Neuron (in vitro differentiated cells): ENCODE data around the gene SARNP.
"Not testable (repeated sequence)": the region's sequence is repeated elsewhere in the genome, so short reads cannot be mapped to it uniquely, and the experiment has no call there.

Experiments used
- H2AFZ ChIP-seq: one replicate; pipeline ENCODE4 v1.6.1; 2013; ENCODE audit warnings: low read depth, mild to moderate bottlenecking, inconsistent platforms, low read length, moderate library complexity
- H3K27me3 ChIP-seq: one replicate; pipeline ENCODE4 v1.6.1; 2013; ENCODE audit warnings: low read length; ENCODE audit not compliant: insufficient read depth
- H3K36me3 ChIP-seq: one replicate; pipeline ENCODE4 v1.6.1; 2013; ENCODE audit warnings: low read length; ENCODE audit not compliant: insufficient read depth
- H3K4me1 ChIP-seq: one replicate; pipeline ENCODE4 v1.6.1; 2013; ENCODE audit warnings: low read length; ENCODE audit not compliant: insufficient read depth
- H3K4me3 ChIP-seq: 2 replicates; pipeline ENCODE4 v1.5.1; 2013; ENCODE audit warnings: mild to moderate bottlenecking, low read length, moderate library complexity
- H3K9me3 ChIP-seq: one replicate; pipeline ENCODE4 v1.6.1; 2013; ENCODE audit warnings: low read length

SARNP gene

DNA sequence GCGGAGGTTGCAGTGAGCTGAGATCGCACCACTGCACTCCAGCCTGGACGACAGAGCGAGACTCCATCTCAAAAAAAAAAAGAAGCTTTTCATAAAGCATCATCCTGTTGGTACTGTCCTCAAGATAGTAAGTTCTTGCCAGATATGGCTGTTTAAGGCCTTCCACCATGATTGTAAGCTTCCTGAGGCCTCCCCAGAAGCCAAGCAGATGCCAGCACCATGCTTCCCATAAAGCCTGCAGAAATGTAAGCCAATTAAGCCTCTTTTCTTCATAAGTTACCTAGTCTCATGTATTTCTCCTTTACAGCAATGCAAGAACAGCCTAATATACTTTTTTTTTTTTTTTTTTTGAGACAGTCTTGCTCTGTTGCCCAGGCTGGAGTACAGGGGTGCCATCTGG lies 58.9 kb downstream of the SARNP start:
- H2AFZ ChIP-seq, H3K27me3 ChIP-seq, H3K9me3 ChIP-seq, H3K4me1 ChIP-seq, H3K4me3 ChIP-seq: not testable (repeated sequence)
- peaks cover 81% of the 10 kb centered on the region for H3K36me3 ChIP-seq

DNA sequence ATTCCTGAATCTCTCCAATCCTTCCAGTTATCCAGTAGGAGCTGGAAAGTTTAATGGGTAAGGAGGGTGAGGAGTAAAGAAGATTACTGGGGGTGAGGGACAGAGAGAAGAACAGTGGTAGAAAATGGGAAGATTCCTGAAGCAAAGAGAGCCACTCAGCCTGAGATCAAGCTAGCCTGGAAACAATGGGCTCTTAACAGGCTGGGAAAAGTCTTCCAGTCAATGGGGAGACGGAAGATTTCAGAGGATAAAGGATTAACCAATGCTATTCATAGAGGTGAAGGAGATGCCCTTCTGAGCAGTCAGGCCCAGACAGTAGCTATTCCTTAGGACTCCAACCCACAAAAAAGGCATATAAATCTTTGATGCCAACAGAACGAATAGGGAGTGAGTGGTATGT lies 59.8 kb downstream of the SARNP start:
- no peaks in the 10 kb centered on the region for H3K27me3 ChIP-seq
- no peaks in the 10 kb centered on the region for H3K4me1 ChIP-seq
- no peak overlapping the region for H2AFZ ChIP-seq
- peaks cover 5% of the 10 kb centered on the region for H3K9me3 ChIP-seq
- H3K4me3 ChIP-seq: no peak overlapping the region
- peaks cover 83% of the 10 kb centered on the region for H3K36me3 ChIP-seq

DNA sequence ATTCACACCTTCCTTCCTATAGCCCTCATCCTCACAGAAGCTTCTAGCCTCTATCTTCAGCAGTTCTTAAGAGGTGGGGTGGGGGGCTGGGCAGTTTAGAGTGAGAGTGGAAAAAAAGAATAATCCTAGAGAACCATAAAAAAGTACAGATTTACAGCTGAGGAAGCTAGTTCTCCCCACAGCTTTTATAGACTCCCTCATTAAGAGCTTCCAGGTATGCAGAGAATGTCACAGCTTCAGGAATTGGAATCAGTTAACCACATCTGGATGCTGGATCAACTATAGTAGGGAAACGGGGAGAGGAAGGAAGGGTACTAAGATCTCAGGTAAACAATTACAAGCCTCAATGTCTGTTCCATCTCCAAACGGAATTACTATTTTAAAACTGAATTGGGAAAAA lies 62.3 kb downstream of the SARNP start:
- Histone ChIP-seq H2AFZ (no peak overlapping the region), H3K36me3 (peaks cover 91% of the 10 kb centered on the region), H3K9me3 (peaks cover 5% of the 10 kb centered on the region), H3K27me3 (no peaks in the 10 kb centered on the region), H3K4me1 (peaks cover 3% of the 10 kb centered on the region), H3K4me3 (no peak overlapping the region)

DNA sequence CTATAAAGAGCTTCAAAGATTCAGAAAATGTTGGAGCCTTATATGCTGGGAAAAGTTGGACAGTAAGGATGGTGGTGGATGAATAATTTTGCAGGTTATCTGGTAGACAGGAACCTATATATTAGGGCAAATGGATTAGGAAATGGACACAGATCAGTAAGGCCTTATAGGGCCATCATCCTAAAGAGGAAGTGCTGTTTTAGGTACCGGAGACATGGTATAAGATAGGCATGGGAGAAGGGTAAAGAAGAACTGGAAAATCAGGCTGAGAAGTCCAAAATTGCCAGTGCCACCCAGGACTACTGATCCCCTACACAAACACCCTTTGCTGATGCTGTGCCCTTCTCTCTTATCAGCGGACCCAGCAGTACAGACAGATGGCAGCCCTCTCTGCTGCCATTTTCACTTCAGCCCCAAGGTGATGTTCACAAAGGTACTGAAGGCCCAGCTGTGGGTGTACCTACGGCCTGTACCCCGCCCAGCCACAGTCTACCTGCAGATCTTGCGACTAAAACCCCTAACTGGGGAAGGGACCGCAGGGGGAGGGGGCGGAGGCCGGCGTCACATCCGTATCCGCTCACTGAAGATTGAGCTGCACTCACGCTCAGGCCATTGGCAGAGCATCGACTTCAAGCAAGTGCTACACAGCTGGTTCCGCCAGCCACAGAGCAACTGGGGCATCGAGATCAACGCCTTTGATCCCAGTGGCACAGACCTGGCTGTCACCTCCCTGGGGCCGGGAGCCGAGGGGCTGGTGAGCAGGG lies 69.1 kb downstream of the SARNP start:
- H2AFZ ChIP-seq: no peak overlapping the region
- peaks cover 29% of the 10 kb centered on the region for H3K4me1 ChIP-seq
- no peaks in the 10 kb centered on the region for H3K27me3 ChIP-seq
- H3K4me3 ChIP-seq: no peak overlapping the region
- peaks cover 57% of the 10 kb centered on the region for H3K36me3 ChIP-seq
- H3K9me3 ChIP-seq: no peaks in the 10 kb centered on the region

DNA sequence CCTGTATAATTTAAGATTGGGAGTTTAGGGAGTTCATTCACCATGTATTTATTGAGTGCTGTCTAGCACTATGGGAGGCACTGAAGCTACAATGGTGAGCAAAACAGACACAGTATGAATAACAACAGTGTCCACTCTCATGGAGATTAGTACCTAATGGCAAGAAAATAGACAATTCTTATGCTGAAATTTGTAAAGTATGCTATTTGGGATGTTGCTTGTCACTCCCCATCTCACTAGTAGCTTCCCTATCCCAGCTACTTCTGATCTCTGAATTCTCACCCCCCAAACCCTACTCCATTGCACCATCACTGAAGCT lies 70.7 kb downstream of the SARNP start:
- no peak overlapping the region for H3K4me3 ChIP-seq
- H2AFZ ChIP-seq: no peak overlapping the region
- H3K36me3 ChIP-seq: peaks cover 43% of the 10 kb centered on the region
- H3K27me3 ChIP-seq: no peaks in the 10 kb centered on the region
- H3K4me1 ChIP-seq: peaks cover 36% of the 10 kb centered on the region
- H3K9me3 ChIP-seq: no peaks in the 10 kb centered on the region

DNA sequence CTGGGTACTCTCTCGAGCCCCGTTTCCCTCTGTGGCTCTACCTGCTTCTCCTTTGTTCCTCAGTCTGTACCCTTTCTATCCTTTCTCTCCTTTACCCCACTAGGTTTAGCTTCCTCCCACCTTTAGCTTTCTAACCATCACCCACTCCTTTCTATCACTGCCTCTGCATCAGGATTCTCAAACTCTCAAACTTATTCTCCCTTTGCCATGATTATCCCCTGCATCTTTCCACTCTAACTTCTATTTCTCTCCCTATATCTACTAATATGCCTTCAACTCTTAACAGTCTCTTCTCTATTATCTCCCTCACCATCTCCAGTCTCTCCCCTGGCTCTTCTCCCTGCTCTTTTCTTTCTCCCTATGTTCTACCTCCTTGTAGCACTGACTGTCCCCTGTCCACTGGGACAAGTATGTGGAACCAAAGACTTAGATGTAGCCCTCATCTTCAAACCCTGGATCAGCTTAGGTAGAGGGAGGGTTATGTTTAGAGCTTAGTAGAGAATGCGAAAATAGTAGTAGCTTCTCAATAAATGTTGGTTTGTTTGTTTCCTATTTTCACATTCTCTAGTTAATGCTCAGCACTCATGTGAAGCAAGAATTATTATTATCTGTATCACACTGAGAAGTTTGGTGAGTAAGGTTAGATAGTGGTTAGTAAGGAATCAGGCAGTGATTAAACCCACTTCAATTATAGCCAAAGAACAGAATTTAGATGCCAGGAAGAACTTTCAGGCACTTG lies 71.2 kb downstream of the SARNP start:
- Histone ChIP-seq H3K9me3 (no peaks in the 10 kb centered on the region), H3K27me3 (no peaks in the 10 kb centered on the region), H2AFZ (no peak overlapping the region), H3K4me1 (peaks cover 38% of the 10 kb centered on the region), H3K4me3 (peak overlapping the region; percentile 64), H3K36me3 (peaks cover 38% of the 10 kb centered on the region)

DNA sequence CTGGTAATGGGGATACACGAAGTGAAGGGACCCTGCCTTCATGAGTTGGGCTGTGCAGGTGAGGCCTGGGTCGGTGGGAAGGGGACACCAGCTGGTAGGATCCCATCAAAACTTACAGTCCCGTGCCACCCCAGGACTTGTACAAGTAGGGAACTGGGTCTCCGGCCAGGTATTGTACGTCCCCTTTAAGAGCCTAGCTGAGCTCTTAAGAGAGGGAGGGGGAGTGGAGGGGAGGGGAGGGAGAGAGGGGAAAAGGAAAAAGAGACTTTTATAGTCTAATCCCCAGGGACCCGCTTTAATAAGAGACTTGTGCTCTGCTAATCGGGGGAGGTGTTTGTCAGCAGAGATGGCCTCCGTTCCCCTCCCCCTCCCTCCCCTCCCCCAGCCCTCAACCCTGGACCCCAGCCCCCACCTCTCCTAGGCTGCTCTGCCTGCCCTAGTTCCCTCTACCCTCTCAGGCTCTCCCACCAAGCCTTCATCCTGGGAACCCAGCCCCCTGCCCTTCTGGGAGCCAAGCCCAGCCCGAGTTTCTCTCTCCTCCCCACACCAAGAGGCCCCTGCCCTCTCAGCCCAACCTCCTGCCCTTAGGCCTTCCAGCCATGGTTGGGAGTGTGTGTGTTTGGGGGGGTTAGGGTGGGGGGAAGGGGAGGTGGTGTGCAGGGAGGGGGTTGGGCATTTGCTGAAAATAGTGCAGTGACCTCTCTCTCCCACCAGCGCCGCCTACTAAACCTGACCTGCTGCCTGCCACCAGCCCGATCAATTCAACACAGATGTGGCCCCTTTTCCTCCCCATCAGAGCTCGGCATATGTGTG lies 72.0 kb downstream of the SARNP start:
- Histone ChIP-seq H3K9me3 (no peaks in the 10 kb centered on the region), H3K36me3 (peaks cover 30% of the 10 kb centered on the region), H3K4me1 (peaks cover 37% of the 10 kb centered on the region), H3K27me3 (no peaks in the 10 kb centered on the region), H3K4me3 (peak overlapping the region; percentile 64), H2AFZ (no peak overlapping the region)

DNA sequence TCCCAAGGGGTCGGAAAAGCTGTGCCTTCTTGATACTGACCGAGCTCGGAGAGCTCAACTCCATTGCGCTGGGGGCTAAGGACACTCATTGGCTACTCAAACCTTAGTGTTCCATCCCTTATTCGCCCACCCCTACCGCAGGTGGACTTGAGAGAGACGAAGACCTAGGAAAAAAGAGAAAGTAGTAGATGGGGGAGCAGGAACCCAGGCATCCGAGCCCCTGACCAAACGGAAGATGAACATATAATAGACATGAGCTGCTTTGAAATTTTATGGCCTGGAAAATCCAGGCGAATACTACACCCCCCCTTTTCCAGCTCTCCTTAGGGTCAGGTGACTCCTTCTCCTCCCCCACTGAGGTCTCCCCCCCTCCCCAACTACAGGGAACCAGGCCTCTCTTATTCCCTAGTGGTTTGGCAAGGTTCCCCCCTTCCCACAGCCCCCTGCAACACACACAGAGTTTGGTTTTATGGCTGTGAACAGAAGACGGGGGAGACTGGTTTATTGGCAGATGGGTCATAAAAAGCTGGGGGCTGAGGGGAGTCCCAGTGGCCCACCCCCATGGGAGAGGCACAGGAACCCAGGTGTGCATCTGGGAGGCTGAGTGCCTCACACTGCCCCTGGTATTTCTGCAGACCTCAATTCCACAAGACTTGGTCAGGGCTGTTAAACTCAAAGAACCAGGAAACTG lies 73.0 kb downstream of the SARNP start:
- Histone ChIP-seq H2AFZ (no peak overlapping the region), H3K27me3 (no peaks in the 10 kb centered on the region), H3K36me3 (peaks cover 21% of the 10 kb centered on the region), H3K9me3 (no peaks in the 10 kb centered on the region), H3K4me1 (peaks cover 36% of the 10 kb centered on the region), H3K4me3 (peak overlapping the region; percentile 64)

DNA sequence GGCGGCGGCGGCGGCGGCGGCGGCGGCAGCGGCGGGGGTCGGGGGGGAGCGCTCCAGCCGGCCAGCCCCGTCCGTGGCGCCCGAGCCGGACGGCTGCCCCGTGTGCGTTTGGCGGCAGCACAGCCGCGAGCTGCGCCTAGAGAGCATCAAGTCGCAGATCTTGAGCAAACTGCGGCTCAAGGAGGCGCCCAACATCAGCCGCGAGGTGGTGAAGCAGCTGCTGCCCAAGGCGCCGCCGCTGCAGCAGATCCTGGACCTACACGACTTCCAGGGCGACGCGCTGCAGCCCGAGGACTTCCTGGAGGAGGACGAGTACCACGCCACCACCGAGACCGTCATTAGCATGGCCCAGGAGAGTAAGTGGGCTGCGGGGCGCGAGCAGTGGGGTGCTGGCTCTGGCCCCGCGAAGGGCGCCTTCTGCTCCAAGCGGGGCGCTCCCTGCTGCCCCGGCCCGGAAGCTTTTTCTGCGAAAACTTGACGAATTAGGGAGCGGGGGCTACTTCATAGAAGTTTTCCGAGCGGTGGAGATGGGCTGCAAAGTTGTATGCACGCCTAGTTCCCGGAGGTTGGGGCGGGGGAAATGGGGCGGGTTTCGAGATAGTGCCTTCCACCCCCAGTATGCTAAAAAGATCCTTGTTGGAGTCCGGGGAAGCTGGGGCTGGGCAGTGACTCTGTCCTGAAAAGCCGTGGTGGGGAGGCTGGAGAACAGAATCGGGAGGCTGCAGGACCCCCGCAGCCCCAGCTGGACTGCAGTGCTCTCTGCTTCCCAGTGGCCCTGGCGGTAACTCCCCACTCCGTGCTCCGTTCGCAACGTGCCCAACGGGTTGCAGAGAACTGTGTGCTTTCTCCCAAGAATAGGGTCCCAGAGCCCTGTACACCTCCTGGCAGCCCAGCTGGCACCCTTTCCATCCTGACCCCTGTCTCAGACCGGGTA lies 73.9 kb downstream of the SARNP start:
- H3K27me3 ChIP-seq: no peaks in the 10 kb centered on the region
- peaks cover 37% of the 10 kb centered on the region for H3K4me1 ChIP-seq
- H3K4me3 ChIP-seq: peak overlapping the region; percentile 64
- no peak overlapping the region for H2AFZ ChIP-seq
- no peaks in the 10 kb centered on the region for H3K9me3 ChIP-seq
- H3K36me3 ChIP-seq: peaks cover 13% of the 10 kb centered on the region

DNA sequence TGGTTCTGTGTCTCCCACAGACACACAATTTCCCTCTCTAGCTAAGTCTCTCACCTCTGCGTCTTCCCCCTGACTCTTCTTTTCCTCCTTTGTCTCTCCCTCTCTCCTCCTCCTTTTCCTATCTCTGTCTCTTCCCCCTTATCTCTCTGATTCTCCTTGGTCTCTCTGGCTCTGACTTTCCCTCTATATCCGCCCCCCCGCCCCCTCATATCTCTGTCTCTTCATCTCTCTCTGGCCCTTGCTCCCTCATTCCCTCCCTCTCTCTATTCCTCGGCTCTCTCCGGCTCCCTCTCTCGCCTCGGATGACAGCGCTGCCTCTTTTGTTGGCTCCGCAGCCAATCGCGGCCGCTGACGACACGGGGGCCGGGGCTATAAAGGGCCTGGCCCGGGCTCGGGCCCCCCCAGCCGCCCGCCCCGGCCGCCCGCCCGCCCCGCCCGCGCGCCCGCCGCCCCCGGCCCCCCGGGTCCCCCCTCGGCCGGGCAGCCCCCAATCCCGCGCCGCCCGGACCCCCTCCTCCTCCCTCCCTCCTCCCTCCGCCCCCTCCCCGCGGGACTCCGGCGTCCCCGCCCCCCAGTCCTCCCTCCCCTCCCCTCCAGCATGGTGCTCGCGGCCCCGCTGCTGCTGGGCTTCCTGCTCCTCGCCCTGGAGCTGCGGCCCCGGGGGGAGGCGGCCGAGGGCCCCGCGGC lies 74.7 kb downstream of the SARNP start, which contains the start of gene GDF11:
GDF11 (plus strand) TSS at position 404 of the 687 bp plus-strand sequence; CDS start at position 599, 195 bp downstream.
- Histone ChIP-seq H2AFZ (no peak within 1 kb of the TSS), H3K27me3 (no peaks in the 10 kb centered on the region), H3K4me3 (peak within 1 kb of the TSS; percentile 64), H3K9me3 (no peaks in the 10 kb centered on the region), H3K4me1 (peaks cover 40% of the 10 kb centered on the region), H3K36me3 (peaks cover 6% of the 10 kb centered on the region)

DNA sequence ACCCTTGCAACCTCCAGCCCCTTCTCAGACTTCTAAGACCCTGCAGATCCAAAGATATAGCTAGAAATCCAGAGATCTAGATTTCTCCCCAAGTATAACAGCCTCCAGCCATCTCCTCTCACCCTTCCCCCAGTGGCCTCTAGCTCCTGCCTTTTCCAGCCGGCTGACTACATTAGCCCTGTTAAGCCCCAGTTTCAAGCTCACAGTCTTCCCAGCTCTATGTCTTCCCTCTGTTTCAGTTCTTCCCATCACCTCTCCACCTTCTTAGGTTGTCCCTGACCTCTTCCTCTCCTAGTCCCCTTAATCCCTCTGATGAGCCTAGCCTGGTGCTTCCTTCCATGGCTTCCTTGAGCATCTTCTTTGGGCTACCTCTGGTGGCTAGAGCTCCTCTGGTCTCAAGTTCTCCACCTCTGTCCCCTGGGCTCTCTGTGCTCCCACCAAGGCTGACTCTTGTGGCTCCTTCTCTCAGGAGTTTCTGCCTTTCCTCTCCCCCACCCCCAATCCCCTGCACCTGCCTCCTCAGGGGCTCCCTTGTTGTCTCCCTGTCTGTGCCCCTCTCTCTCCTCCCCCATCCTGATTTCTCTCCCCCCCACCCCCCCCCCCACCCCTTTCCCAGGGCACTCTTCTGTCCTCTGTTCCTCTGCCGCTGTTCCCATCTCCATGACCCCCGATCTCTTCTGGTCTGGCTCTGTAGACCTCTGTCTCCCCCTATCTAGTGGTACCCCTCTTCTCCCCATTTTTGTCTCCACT lies 75.4 kb downstream of the SARNP start:
- peaks cover 2% of the 10 kb centered on the region for H3K36me3 ChIP-seq
- H3K4me3 ChIP-seq: peak overlapping the region; percentile 46
- H3K9me3 ChIP-seq: no peaks in the 10 kb centered on the region
- H2AFZ ChIP-seq: no peak overlapping the region
- no peaks in the 10 kb centered on the region for H3K27me3 ChIP-seq
- H3K4me1 ChIP-seq: peaks cover 42% of the 10 kb centered on the region
